Measurements from ENCODE around the gene TAGLN.
"Not testable (repeated sequence)": the region's sequence is repeated elsewhere in the genome, so short reads cannot be mapped to it uniquely, and the experiment has no call there.

TAGLN gene

GRCh38 chr11:117181586-117182550, 17.3 kb upstream of the TAGLN start:
- DNase-seq, result no peak

GRCh38 chr11:117182551-117182935, 16.6 kb upstream of the TAGLN start:
- no peak for DNase-seq

GRCh38 chr11:117183178-117183577, 16.0 kb upstream of the TAGLN start:
- DNase-seq, result not testable (repeated sequence)

- DNase-seq, result no peak
Observed at GRCh38 chr11:117183724-117184349, 15.3 kb upstream of the TAGLN start.

GRCh38 chr11:117185736-117186430, 13.3 kb upstream of the TAGLN start:
- DNase-seq, result no peak

GRCh38 chr11:117186431-117186761, 12.8 kb upstream of the TAGLN start:
- no peak for DNase-seq

GRCh38 chr11:117187007-117187406, 12.2 kb upstream of the TAGLN start:
- no peak for DNase-seq

- DNase-seq, result no peak
Observed at GRCh38 chr11:117187428-117187798, 11.8 kb upstream of the TAGLN start.

- DNase-seq, result no peak
Observed at GRCh38 chr11:117187799-117188481, 11.2 kb upstream of the TAGLN start.

GRCh38 chr11:117188620-117189081, 10.5 kb upstream of the TAGLN start:
- DNase-seq, result no peak

- DNase-seq, result no peak
Observed at GRCh38 chr11:117189191-117189940, 9.8 kb upstream of the TAGLN start.

- DNase-seq, result no peak
Observed at GRCh38 chr11:117189941-117190544, 9.1 kb upstream of the TAGLN start.

GRCh38 chr11:117191680-117192400, 7.3 kb upstream of the TAGLN start:
- DNase-seq, result no peak

- no peak for DNase-seq
Observed at GRCh38 chr11:117192401-117192875, 6.7 kb upstream of the TAGLN start.

- DNase-seq, result no peak
Observed at GRCh38 chr11:117193130-117194020, 5.8 kb upstream of the TAGLN start.

- no peak for DNase-seq
Observed at GRCh38 chr11:117194267-117194666, 4.9 kb upstream of the TAGLN start.

- DNase-seq, result no peak
Observed at GRCh38 chr11:117195258-117195657, 3.9 kb upstream of the TAGLN start.

GRCh38 chr11:117195761-117196160, 3.4 kb upstream of the TAGLN start:
- no peak for DNase-seq

GRCh38 chr11:117197006-117197405, 2.2 kb upstream of the TAGLN start:
- DNase-seq, result no peak
